HepG2 (cell line): Measurements from ENCODE around the gene BMPER. TPM values are rescaled to one million over a fixed set of nuclear protein-coding genes. Genes with fewer than 3 reads are reported as not detected.

Experiments used
- ATAC-seq: fragments of 200-7000 bp; cut with Tn5 transposase; 3 replicates; pipeline ENCODE4 v1.9.1; 2020; ENCODE audit warnings: mild to moderate bottlenecking, moderate library complexity
- BruUV-seq: library from RNA; stranded (reverse); fragments of 400-500 nt; replicated peaks from 2 replicates; lab custom pipeline; 2021; lab: Mats Ljungman, UMichigan
- CTCF ChIA-PET: fragments of 300-600 bp; formaldehyde crosslinking; extraction: SDS; loops from one replicate; lab custom pipeline; 2021; ENCODE audit warnings: low total read pairs, inconsistent platforms, low intra/inter-chr PET ratio; lab: Yijun Ruan, JAX
- POLR2A ChIA-PET: fragments of 350-600 bp; sonication (Branson Sonifier 250); formaldehyde crosslinking; loops from one replicate; lab custom pipeline; 2020; ENCODE audit warnings: antibody characterized with exemption, inconsistent platforms; lab: Yijun Ruan, JAX
- DNase-seq: peaks from one replicate; pipeline ENCODE4 v3.0.0-alpha.2; 2015; ENCODE audit warnings: low spot score
- FAIRE-seq: peaks from 3 replicates; lab custom pipeline; 2011; peaks lifted over from hg19 to GRCh38; lab: Jason Lieb, UNC
- H2AFZ ChIP-seq: one replicate; pipeline ENCODE4 v1.6.1; 2011; ENCODE audit warnings: low read length, inconsistent platforms
- H3K27ac ChIP-seq: fragments of 300-600 bp; 3 replicates; pipeline ENCODE4 v1.8.0; 2011; ENCODE audit warnings: mixed run types, mild to moderate bottlenecking, mixed read lengths, low read length, inconsistent platforms; ENCODE audit not compliant: insufficient read depth; ENCODE audit errors: extremely low read length
- H3K27me3 ChIP-seq, 2 experiments: fragments of 200-600 bp in 1 of 2; 2 replicates in 1 of 2; 3 replicates in 1 of 2; pipeline versions ENCODE4 v1.6.0 to v1.8.0; 2011; ENCODE audit warnings: low read length in 2 of 2, mild to moderate bottlenecking in 2 of 2, moderate library complexity in 2 of 2, inconsistent platforms in 1 of 2; ENCODE audit not compliant: insufficient read depth in 2 of 2, control insufficient read depth in 1 of 2
- H3K36me3 ChIP-seq, 2 experiments: fragments of 200-600 bp in 1 of 2; replicated peaks in 1 of 2; 2 replicates in 1 of 2; 3 replicates in 1 of 2; pipeline versions ENCODE4 v1.5.1 to v1.8.0; 2011; ENCODE audit warnings: low read length in 2 of 2, inconsistent platforms in 1 of 2; ENCODE audit not compliant: insufficient read depth in 2 of 2, control insufficient read depth in 1 of 2
- H3K4me1 ChIP-seq: 2 replicates; pipeline ENCODE4 v1.5.1; 2012; ENCODE audit warnings: low read length, inconsistent platforms; ENCODE audit not compliant: insufficient read depth
- H3K4me2 ChIP-seq: 2 replicates; pipeline ENCODE4 v1.6.0; 2011; ENCODE audit warnings: low read depth, low read length, inconsistent platforms
- H3K4me3 ChIP-seq, 3 experiments: fragments of 200-600 bp in 1 of 3; sonication (generic), shearing (Covaris generic) in 1 of 3; replicated peaks in 1 of 3; 2 replicates each; pipeline ENCODE4 v1.5.1; 2011 to 2016; ENCODE audit warnings: low read length in 3 of 3, inconsistent platforms in 2 of 3, low read depth in 2 of 3, mild to moderate bottlenecking in 2 of 3, control low read depth in 1 of 3, mixed read lengths in 1 of 3; ENCODE audit not compliant: insufficient read depth in 1 of 3
- H3K79me2 ChIP-seq: one replicate; pipeline ENCODE4 v1.6.1; 2011; ENCODE audit warnings: low read length, inconsistent platforms; ENCODE audit not compliant: insufficient read depth
- H3K9ac ChIP-seq: 2 replicates; pipeline ENCODE4 v1.6.0; 2011; ENCODE audit warnings: mild to moderate bottlenecking, low read depth, low read length, inconsistent platforms; ENCODE audit not compliant: insufficient read depth
- H3K9me3 ChIP-seq: 2 replicates; pipeline ENCODE4 v1.5.1; 2012; ENCODE audit warnings: mild to moderate bottlenecking, low read length
- H4K20me1 ChIP-seq: 2 replicates; pipeline ENCODE4 v1.6.0; 2011; ENCODE audit warnings: inconsistent platforms, mild to moderate bottlenecking, low read length, moderate library complexity; ENCODE audit not compliant: insufficient read depth
- FOSL2 ChIP-seq: sonication (generic); formaldehyde crosslinking; IDR thresholded peaks from 2 replicates; pipeline ENCODE4 v1.4.0; 2020; ENCODE audit warnings: missing genetic modification reagents
- RFX3 ChIP-seq: IDR thresholded peaks from 2 replicates; pipeline ENCODE4 v1.6.1; 2016; ENCODE audit warnings: missing biosample characterization, missing genetic modification reagents
- SP5 ChIP-seq: IDR thresholded peaks from 2 replicates; pipeline ENCODE4 v1.6.1; 2016; ENCODE audit warnings: low read depth, borderline replicate concordance
- TOE1 ChIP-seq: sonication (generic); formaldehyde crosslinking; IDR thresholded peaks from 2 replicates; pipeline ENCODE4 v1.4.0; 2020; ENCODE audit warnings: mild to moderate bottlenecking, missing genetic modification reagents
- ZNF282 ChIP-seq: fragments of 450-650 bp; IDR thresholded peaks from 2 replicates; pipeline ENCODE4 v1.6.1; 2018; ENCODE audit not compliant: partially characterized antibody
- ZNF530 ChIP-seq: sonication (generic); formaldehyde crosslinking; IDR thresholded peaks from 2 replicates; pipeline ENCODE4 v1.5.0; 2020; ENCODE audit warnings: low read depth, mild to moderate bottlenecking, missing genetic modification reagents
- ZNF572 ChIP-seq: sonication (generic); formaldehyde crosslinking; IDR thresholded peaks from 2 replicates; pipeline ENCODE4 v1.5.1; 2020; ENCODE audit warnings: mild to moderate bottlenecking, missing genetic modification reagents
- WGBS: methylation state at CpG from one replicate; pipeline ENCODE4 v1.1.6; 2017; ENCODE audit warnings: low lambda C conversion rate; 5-methylcytosine and 5-hydroxymethylcytosine counted together
- in situ Hi-C: cut with HindIII; loops from 2 replicates; pipeline ENCODE4 v1.10.0; 2017; ENCODE audit warnings: low pct_unique_long_range_greater_than_20kb; ENCODE audit not compliant: extremely low pct_ligation_motif_present
- intact Hi-C: fragments of 100-400 bp; cut with micrococcal nuclease; formaldehyde crosslinking; loops from one replicate; pipeline ENCODE4 v1.10.0; 2022; ENCODE audit not compliant: unreplicated experiment
- polyA plus RNA-seq, 8 experiments: library from polyadenylated mRNA; depleted of rRNA in 3 of 8; stranded (reverse) in 7 of 8; unstranded in 1 of 8; fragments of >200 nt; fragmentation: Illumina TruSeq in 4 of 8; extraction: Trizol in 4 of 8; gene quantifications; 2 replicates each; pipeline versions ENCODE4 v1.2.1 to v1.2.3, GENCODE V29; 2011 to 2016; ENCODE audit warnings: low read depth in 4 of 8, missing spikeins in 1 of 8, mixed read lengths in 1 of 8; ENCODE audit not compliant: insufficient read depth in 1 of 8
- total RNA-seq, 5 experiments: library from RNA; depleted of rRNA; stranded (reverse); fragments of >200 nt; fragmentation: Illumina TruSeq; extraction: Trizol; gene quantifications; 2 replicates each; pipeline ENCODE4 v1.2.3, GENCODE V29; 2016; ENCODE audit warnings: low read depth in 1 of 5

The BMPER gene
- total and polyA plus RNA-seq, 2 of the 13 experiments (the other 11 are each of a cell fraction or from before 2014, with no cell fraction given) = not detected

DNA sequence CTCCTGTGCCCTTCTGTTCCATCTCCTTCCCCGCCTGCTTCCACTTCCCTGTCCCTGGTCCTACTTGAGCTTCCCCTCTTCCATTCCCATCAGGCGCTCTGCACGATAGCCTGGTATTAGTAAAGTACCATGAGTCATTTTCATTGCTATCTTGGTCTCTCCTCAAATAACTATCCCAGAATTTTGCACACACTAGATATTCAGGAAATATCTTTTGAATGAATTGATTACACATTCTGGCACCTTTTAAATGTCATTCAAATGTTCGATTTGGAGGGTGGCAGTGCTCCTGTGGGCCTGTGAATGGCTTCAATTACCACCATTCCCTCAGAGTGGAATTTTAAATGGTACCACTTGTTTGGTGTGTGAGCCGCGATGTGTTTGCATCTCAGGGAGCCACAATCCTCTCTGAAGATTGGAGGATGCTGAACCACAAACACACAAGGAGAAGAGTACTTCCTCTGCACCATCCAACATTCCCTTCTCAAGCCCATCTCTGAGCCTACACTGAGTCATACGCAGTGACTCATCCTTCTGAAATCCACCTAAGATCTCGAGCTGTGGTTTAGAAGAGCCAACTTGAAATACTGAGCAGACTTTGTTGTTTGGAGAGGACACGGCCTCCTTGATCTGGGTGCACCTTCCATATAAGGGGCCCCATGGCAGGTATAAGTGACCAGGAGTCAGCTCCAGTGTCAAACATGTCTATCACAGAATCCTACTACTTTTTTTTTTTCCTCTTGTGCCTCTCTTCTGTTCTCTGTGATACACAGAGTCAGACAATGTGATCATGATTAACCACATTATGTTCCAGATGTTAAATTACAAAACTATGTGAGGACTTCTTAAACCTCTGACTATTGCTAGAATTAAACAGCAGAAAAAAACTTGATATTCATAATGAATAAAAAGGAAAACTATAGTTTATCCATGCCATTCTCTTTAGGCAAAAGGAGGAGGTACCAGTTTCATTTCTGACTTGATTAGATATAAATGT lies 81.9 kb downstream of the BMPER start:
- no peaks in the 10 kb centered on the region for H3K36me3 ChIP-seq
- ChIA-PET CTCF (no interaction called here), POLR2A (no interaction called here)
- H3K79me2 ChIP-seq = no peaks in the 10 kb centered on the region
- no peak overlapping the region for H3K4me2 ChIP-seq
- H4K20me1 ChIP-seq = no peaks in the 10 kb centered on the region
- no peak overlapping the region for H2AFZ ChIP-seq
- BruUV-seq = no TSS peak
- DNase-seq (peak; percentile 27), ATAC-seq (no peak)
- intact Hi-C loops = no loop called here
- in situ Hi-C loops = no loop called here
- no peaks in the 10 kb centered on the region for H3K27me3 ChIP-seq
- 36% methylated on average over 7 of the region's 9 CpGs for WGBS
- H3K9me3 ChIP-seq = no peaks in the 10 kb centered on the region
- no peak overlapping the region for H3K4me3 ChIP-seq
- no peak overlapping the region for H3K9ac ChIP-seq
- TF ChIP-seq FOSL2 (CRISPR knock-in tag) (peak; percentile 73), SP5 (CRISPR knock-in tag) (no peak)
- TF ChIP-seq, all 625 proteins: peak for 1
- FAIRE-seq = no peak
- Histone ChIP-seq H3K4me1 (no peaks in the 10 kb centered on the region), H3K27ac (no peak overlapping the region)

DNA sequence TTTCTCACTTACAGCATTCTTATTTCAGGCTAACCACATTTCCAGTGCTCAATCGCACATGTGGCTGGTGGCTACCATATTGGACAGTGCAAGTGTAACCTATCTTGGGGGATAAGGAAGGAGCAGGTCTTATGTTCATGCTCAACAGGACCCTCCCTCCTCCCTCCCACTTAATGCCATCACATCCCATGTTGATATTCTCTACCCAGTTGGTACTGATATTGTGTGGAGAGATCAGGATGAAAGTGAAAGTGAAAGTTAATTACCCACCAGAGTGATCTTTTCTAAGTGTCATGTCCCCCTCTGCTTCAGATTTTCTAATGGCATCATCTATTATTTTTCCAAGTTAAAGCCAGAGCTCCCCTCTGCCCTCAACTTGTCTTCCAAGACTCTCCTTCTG lies 91.6 kb downstream of the BMPER start:
- TF ChIP-seq ZNF572 (no peak), ZNF530 (CRISPR knock-in tag) (no peak), TOE1 (no peak), ZNF282 (no peak), RFX3 (CRISPR knock-in tag) (no peak)
- H3K9ac ChIP-seq = no peak overlapping the region
- FAIRE-seq = no peak
- H4K20me1 ChIP-seq = no peaks in the 10 kb centered on the region
- DNase-seq = no peak
- no peaks in the 10 kb centered on the region for H3K36me3 ChIP-seq
- no peak overlapping the region for H3K4me3 ChIP-seq
- no TSS peak for BruUV-seq
- no peak overlapping the region for H2AFZ ChIP-seq
- in situ Hi-C loops = no loop called here
- intact Hi-C loops = no loop called here
- POLR2A ChIA-PET = no interaction called here
- H3K4me1 ChIP-seq = peaks cover 15% of the 10 kb centered on the region
- no peak for ATAC-seq
- H3K27me3 ChIP-seq = no peaks in the 10 kb centered on the region
- no peak overlapping the region for H3K27ac ChIP-seq
- peak overlapping the region; percentile 34; the same call in 1 of the 2 replicates for H3K4me2 ChIP-seq
- no peaks in the 10 kb centered on the region for H3K9me3 ChIP-seq
- H3K79me2 ChIP-seq = no peaks in the 10 kb centered on the region
- 0% methylated on average over 1 of the region's 1 CpG for WGBS
- CTCF ChIA-PET = no interaction called here
